CD4-positive, alpha-beta T cell treated with Interleukin-10 for 1 hour (primary cell): Measurements from ENCODE around the gene SF3B2.
A peak's percentile ranks its signal among the peaks of the same experiment; 100 is the strongest.

Source experiments
- DNase-seq: peaks from one replicate; pipeline ENCODE4 v3.0.0-alpha.2; 2020

The SF3B2 gene

GRCh38 chr11:66052664-66052982 is 459 bp downstream of the SF3B2 start:
- DNase-seq: no peak

GRCh38 chr11:66055021-66055420 is 2.9 kb downstream of the SF3B2 start:
- DNase-seq: no peak

GRCh38 chr11:66056501-66056900 is 4.3 kb downstream of the SF3B2 start:
- no peak for DNase-seq

- DNase-seq: no peak
Observed at GRCh38 chr11:66059966-66060680, 8.0 kb downstream of the SF3B2 start.

GRCh38 chr11:66061268-66061667 is 9.1 kb downstream of the SF3B2 start:
- no peak for DNase-seq

GRCh38 chr11:66062408-66062807 is 10.2 kb downstream of the SF3B2 start:
- no peak for DNase-seq

- DNase-seq: no peak
Observed at GRCh38 chr11:66063900-66064299, 11.7 kb downstream of the SF3B2 start.

GRCh38 chr11:66064571-66064970 is 12.4 kb downstream of the SF3B2 start:
- DNase-seq: no peak

GRCh38 chr11:66066751-66067150 is 14.6 kb downstream of the SF3B2 start:
- no peak for DNase-seq

GRCh38 chr11:66067640-66068039 is 15.5 kb downstream of the SF3B2 start:
- DNase-seq: no peak

- DNase-seq: peak; percentile 84
Observed at GRCh38 chr11:66068154-66068821, 16.1 kb downstream of the SF3B2 start.

- DNase-seq: peak; percentile 57
Observed at GRCh38 chr11:66068923-66069714, 17.0 kb downstream of the SF3B2 start.

GRCh38 chr11:66069715-66070603 is 17.8 kb downstream of the SF3B2 start, which contains the start of gene PACS1:
Gene PACS1, plus strand, starts transcription at chr11:66070272. Its CDS starts 215 bp downstream, at chr11:66070487.
- DNase-seq: peak; percentile 90

GRCh38 chr11:66070604-66071380 is 18.6 kb downstream of the SF3B2 start:
- DNase-seq: peak; percentile 16

- peak; percentile 33 for DNase-seq
Observed at GRCh38 chr11:66071381-66071801, 19.2 kb downstream of the SF3B2 start.

- DNase-seq: peak; percentile 13
Observed at GRCh38 chr11:66072081-66072480, 19.9 kb downstream of the SF3B2 start.

GRCh38 chr11:66072518-66072917 is 20.4 kb downstream of the SF3B2 start:
- DNase-seq: no peak

- peak; percentile 15 for DNase-seq
Observed at GRCh38 chr11:66073669-66074068, 21.5 kb downstream of the SF3B2 start.

- no peak for DNase-seq
Observed at GRCh38 chr11:66075273-66075672, 23.1 kb downstream of the SF3B2 start.

- DNase-seq: no peak
Observed at GRCh38 chr11:66076561-66076960, 24.4 kb downstream of the SF3B2 start.

- no peak for DNase-seq
Observed at GRCh38 chr11:66077927-66078326, 25.8 kb downstream of the SF3B2 start.

GRCh38 chr11:66078949-66079348 is 26.8 kb downstream of the SF3B2 start:
- peak; percentile 22 for DNase-seq
